ENCODE results near the gene MPZL1. TPM values are rescaled to one million over a fixed set of nuclear protein-coding genes. Genes with fewer than 3 reads are reported as not detected.

MPZL1 gene
- total and polyA plus RNA-seq, 2 of the 8 experiments (the other 6 are each of a cell fraction or from before 2014, with no cell fraction given) = 37.8 to 120 TPM

DNA sequence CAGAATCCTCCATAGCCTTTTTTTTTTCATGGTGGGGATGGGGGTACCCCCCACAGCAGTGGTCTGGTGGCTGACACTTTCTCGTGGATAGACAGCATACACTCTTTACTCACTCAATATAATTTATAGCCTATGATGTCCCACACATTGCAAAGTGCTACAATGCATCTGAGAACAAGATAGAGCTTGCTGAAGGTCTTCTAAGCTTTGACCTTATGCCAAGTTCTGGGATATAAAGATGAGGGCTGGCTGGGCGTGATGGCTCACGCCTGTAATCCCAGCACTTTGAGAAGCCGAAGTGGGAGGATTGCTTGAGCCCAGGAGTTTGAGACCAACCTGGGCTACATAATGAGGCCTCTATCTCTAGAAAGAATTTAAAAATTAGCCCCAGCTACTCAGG is 78.0 kb downstream of the MPZL1 start:
- H2BK12ac ChIP-seq (ENCODE audit: low read depth, low read length) = no peak overlapping the region
- no peak overlapping the region for H2AK5ac ChIP-seq (ENCODE audit: low read depth, low read length)
- no peak overlapping the region for H2AFZ ChIP-seq (ENCODE audit: low read length)
- H4K20me1 ChIP-seq (replicated peaks in 1 of 2; ENCODE audit: control insufficient read depth in 1 of 2, insufficient read depth in 2 of 2, low read length in 2 of 2) = no peaks in the 10 kb centered on the region
- H2BK120ac ChIP-seq (replicated peaks; ENCODE audit: low read depth, low read length) = no peak overlapping the region
- no peak overlapping the region for H3K9ac ChIP-seq (replicated peaks in 1 of 4; ENCODE audit: extremely low read depth in 1 of 4, low read depth in 3 of 4, low read length in 3 of 4)
- no peaks in the 10 kb centered on the region for H3K23me2 ChIP-seq (ENCODE audit: low read depth, low read length)
- no peak overlapping the region for H3K27ac ChIP-seq (ENCODE audit: low read depth, low read length)
- no peak overlapping the region for H4K5ac ChIP-seq (ENCODE audit: insufficient read length, low read depth, low read length)
- H3K56ac ChIP-seq (replicated peaks; ENCODE audit: insufficient read length, low read depth, low read length) = no peak overlapping the region
- POLR2A ChIA-PET (ENCODE audit: partially characterized antibody) = interaction anchor here (1.3 kb wide), 1 partner anchor 136 kb away, joined by 3 read pairs; the partner anchor contains the start of gene DCAF6
- no peak overlapping the region for H4K8ac ChIP-seq (ENCODE audit: extremely low read depth, insufficient read depth, low read length)
- peaks cover 2 to 8% (median 3%) of the 10 kb centered on the region in 4 experiments; a peak in 4 of 7 replicates for H3K4me1 ChIP-seq (replicated peaks in 1 of 4; ENCODE audit: control insufficient read depth in 3 of 4, insufficient read depth in 4 of 4, low read length in 3 of 4)
- no peak overlapping the region for H4K91ac ChIP-seq (replicated peaks; ENCODE audit: insufficient read length, low read length)
- no peak overlapping the region for H2BK5ac ChIP-seq (ENCODE audit: low read depth, low read length)
- H3K4ac ChIP-seq (replicated peaks; ENCODE audit: insufficient read length, low read depth, low read length) = no peak overlapping the region
- CTCF ChIA-PET (ENCODE audit: partially characterized antibody) = interaction anchor here (0.7 to 1.3 kb wide), 4 partner anchors 10 to 283 kb away, joined by 3 to 6 read pairs (median 4); no protein-coding TSS in a partner anchor
- no peak overlapping the region for H2BK15ac ChIP-seq (ENCODE audit: low read length)
- H3K79me2 ChIP-seq (ENCODE audit: control insufficient read depth in 1 of 2, insufficient read depth in 2 of 2, low read length in 2 of 2) = no peaks in the 10 kb centered on the region
- 54% methylated on average over 4 of the region's 4 CpGs; no CpG with 5 or more reads in 1 of the 2 experiments for WGBS, 2 experiments (ENCODE audit: extremely low coverage in 1 of 2, insufficient coverage in 1 of 2, insufficient read length in 1 of 2, insufficient replicate concordance in 2 of 2, low coverage in 1 of 2, low lambda C conversion rate in 2 of 2, missing lambda C conversion rate in 1 of 2)
- no peak overlapping the region for H3K14ac ChIP-seq (ENCODE audit: insufficient read length)
- H3K4me3 ChIP-seq (ENCODE audit: extremely low read depth in 1 of 4, insufficient read depth in 2 of 4, low read depth in 3 of 4, low read length in 4 of 4) = no peak overlapping the region
- peaks cover 2 to 7% of the 10 kb centered on the region in 2 experiments; a peak in 3 of 4 replicates for H3K9me3 ChIP-seq (ENCODE audit: insufficient read depth in 2 of 2, low read depth in 1 of 2, low read length in 1 of 2)
- H3K79me1 ChIP-seq (ENCODE audit: low read depth, low read length) = no peaks in the 10 kb centered on the region
- H3K23ac ChIP-seq (ENCODE audit: insufficient read length) = no peak overlapping the region
- no peak overlapping the region for H3K4me2 ChIP-seq (ENCODE audit: insufficient read depth in 1 of 2, low read depth in 2 of 2, low read length in 2 of 2)
- no peak overlapping the region for H3K18ac ChIP-seq (ENCODE audit: extremely low read depth, low read length)
- DNase-seq (ENCODE audit: low read depth in 1 of 2, low spot score in 2 of 2) (no peak), FAIRE-seq (no peak)
- no peaks in the 10 kb centered on the region; a peak in 1 of 8 replicates for H3K36me3 ChIP-seq (ENCODE audit: control insufficient read depth in 2 of 4, insufficient read depth in 4 of 4, low read length in 3 of 4)
- H2BK20ac ChIP-seq (ENCODE audit: low read length) = no peak overlapping the region
- no peaks in the 10 kb centered on the region for H3K27me3 ChIP-seq (replicated peaks in 1 of 4; ENCODE audit: control insufficient read depth in 3 of 4, extremely low read depth in 1 of 4, insufficient read depth in 3 of 4, low read length in 3 of 4)
- TF ChIP-seq, protein P1, sequence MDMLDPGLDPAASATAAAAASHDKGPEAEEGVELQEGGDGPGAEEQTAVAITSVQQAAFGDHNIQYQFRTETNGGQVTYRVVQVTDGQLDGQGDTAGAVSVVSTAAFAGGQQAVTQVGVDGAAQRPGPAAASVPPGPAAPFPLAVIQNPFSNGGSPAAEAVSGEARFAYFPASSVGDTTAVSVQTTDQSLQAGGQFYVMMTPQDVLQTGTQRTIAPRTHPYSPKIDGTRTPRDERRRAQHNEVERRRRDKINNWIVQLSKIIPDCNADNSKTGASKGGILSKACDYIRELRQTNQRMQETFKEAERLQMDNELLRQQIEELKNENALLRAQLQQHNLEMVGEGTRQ (IDR thresholded peaks at IDR 0.05; ENCODE audit: low read length) = no peak
- TF ChIP-seq TAF7 (optimal IDR thresholded peaks at IDR 0.05; ENCODE audit: borderline replicate concordance, low read depth, low read length) (no peak), JUN (IDR thresholded peaks at IDR 0.05; ENCODE audit: low read depth, low read length) (no peak), BACH1 (IDR thresholded peaks at IDR 0.05; ENCODE audit: low read length) (no peak), HDAC2 (IDR thresholded peaks at IDR 0.05; ENCODE audit: borderline replicate concordance in 1 of 2, low read depth in 2 of 2, low read length in 2 of 2) (no peak), ASH2L (IDR thresholded peaks at IDR 0.05; ENCODE audit: low read length) (no peak), CTBP2 (IDR thresholded peaks at IDR 0.05; ENCODE audit: borderline replicate concordance, insufficient read depth, insufficient read length, low read length) (no peak), RFX5 (IDR thresholded peaks at IDR 0.05; ENCODE audit: borderline replicate concordance, low read depth, low read length) (no peak), NANOG (IDR thresholded peaks at IDR 0.05; ENCODE audit: insufficient read depth, low read depth, low read length, poor library complexity, severe bottlenecking) (no peak), TBP (IDR thresholded peaks at IDR 0.05; ENCODE audit: low read depth, low read length) (no peak), ZNF274 (IDR thresholded peaks at IDR 0.05; ENCODE audit: borderline replicate concordance, extremely low read depth, low read length) (no peak), KDM4A (IDR thresholded peaks at IDR 0.05; ENCODE audit: low read depth, low read length, severe bottlenecking) (no peak), SRF (IDR thresholded peaks at IDR 0.05; ENCODE audit: low read depth, low read length) (no peak)
